ENCODE measurements around the gene RAD51B. TPM values are rescaled to one million over a fixed set of nuclear protein-coding genes. Genes with fewer than 3 reads are reported as not detected.

RAD51B gene
- total RNA-seq, 1 experiment from 2014 or later, result 20.0 TPM

DNA sequence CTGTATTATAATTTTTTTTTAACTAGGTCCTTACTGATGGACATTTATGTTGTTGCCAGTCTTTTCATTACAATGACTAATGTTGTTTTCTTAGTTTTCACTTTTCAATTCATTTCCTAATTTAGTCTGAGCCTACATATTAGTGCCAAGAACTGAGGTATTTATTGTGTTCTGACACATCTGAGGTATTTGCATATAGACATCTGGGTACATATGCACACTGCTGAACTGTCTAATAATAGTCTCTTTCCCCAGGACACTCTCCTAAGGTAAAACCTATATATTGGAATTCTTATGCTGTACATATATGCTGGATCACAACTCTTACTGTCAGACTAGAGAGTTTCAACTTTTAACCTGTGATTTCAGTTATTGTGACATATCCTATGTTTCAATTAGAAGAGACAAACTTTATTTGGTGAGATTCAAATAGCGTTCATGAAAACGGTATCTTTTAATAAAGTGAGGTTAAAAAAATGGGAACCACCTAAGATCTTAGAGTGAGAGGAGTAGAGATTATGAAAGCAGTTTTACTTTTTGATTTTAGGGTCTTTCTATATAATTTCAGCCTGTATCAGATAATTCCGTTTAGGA, 263.2 kb downstream of the RAD51B start:
- BruUV-seq (replicated peaks), result no TSS peak
- no peak for ATAC-seq
- Histone ChIP-seq H3K9me2 (ENCODE audit: insufficient read depth) (no peaks in the 10 kb centered on the region), H3K4me1 (ENCODE audit: control insufficient read depth in 1 of 2, insufficient read depth in 2 of 2, low read length in 2 of 2) (peaks cover 3 to 80% of the 10 kb centered on the region in 2 experiments), H3K4me2 (ENCODE audit: low read length) (no peak overlapping the region), H3K4me3 (replicated peaks in 1 of 2; ENCODE audit: low read depth in 1 of 2, low read length in 2 of 2) (no peak overlapping the region), H3K27ac (ENCODE audit: low read depth, low read length) (peak overlapping the region; percentile 74; the same call in 1 of the 2 replicates), H2AFZ (ENCODE audit: low read depth, low read length, poor library complexity, severe bottlenecking) (no peak overlapping the region), H3K27me3 (ENCODE audit: insufficient read depth, low read length) (no peaks in the 10 kb centered on the region), H3K9me3 (ENCODE audit: control insufficient read depth in 1 of 2, insufficient read depth in 1 of 2, low read depth in 1 of 2, low read length in 2 of 2) (no peaks in the 10 kb centered on the region), H4K20me1 (ENCODE audit: insufficient read depth) (no peaks in the 10 kb centered on the region), H3K36me3 (ENCODE audit: control insufficient read depth in 1 of 2, insufficient read depth in 2 of 2, low read length in 2 of 2) (no peaks in the 10 kb centered on the region), H3K9ac (ENCODE audit: low read length) (no peak overlapping the region), H3K79me2 (ENCODE audit: insufficient read depth, low read length) (no peaks in the 10 kb centered on the region)
- intact Hi-C loops (cut with micrococcal nuclease), result loop anchor here (5.0 to 10.0 kb wide), 2 partner anchors 165 to 732 kb away; no protein-coding TSS in a partner anchor
- ChIA-PET RAD21 (ENCODE audit: low non-redundant PET in 1 of 2, low total read pairs in 2 of 2, uncharacterized antibody in 2 of 2, unreplicated experiment in 2 of 2) (no interaction called here), POLR2A (no interaction called here), CTCF (no interaction called here)
- no peak for DNase-seq (ENCODE audit: low read depth, low spot score)
- no peak for TF ChIP-seq EGR1 (IDR thresholded peaks at IDR 0.05; ENCODE audit: low read depth)
- no peak for TF ChIP-seq EZH2 (IDR thresholded peaks at IDR 0.05)
- TF ChIP-seq TCF7L2 (IDR thresholded peaks at IDR 0.05; ENCODE audit: borderline replicate concordance, extremely low read depth, insufficient read depth, insufficient read length), result no peak
- no peak for TF ChIP-seq POLR2A (IDR thresholded peaks at IDR 0.05; ENCODE audit: borderline replicate concordance, extremely low read depth, insufficient read depth, insufficient read length)
- no peak for TF ChIP-seq SIN3A (IDR thresholded peaks at IDR 0.05; ENCODE audit: low read depth)
- TF ChIP-seq RAD21 (IDR thresholded peaks at IDR 0.05; ENCODE audit: low read depth), result no peak
- TF ChIP-seq YY1 (IDR thresholded peaks at IDR 0.05; ENCODE audit: extremely low read depth, insufficient replicate concordance, low read depth, low read length), result no peak
- TF ChIP-seq JUND (IDR thresholded peaks at IDR 0.05), result no peak
- TF ChIP-seq, protein P1, sequence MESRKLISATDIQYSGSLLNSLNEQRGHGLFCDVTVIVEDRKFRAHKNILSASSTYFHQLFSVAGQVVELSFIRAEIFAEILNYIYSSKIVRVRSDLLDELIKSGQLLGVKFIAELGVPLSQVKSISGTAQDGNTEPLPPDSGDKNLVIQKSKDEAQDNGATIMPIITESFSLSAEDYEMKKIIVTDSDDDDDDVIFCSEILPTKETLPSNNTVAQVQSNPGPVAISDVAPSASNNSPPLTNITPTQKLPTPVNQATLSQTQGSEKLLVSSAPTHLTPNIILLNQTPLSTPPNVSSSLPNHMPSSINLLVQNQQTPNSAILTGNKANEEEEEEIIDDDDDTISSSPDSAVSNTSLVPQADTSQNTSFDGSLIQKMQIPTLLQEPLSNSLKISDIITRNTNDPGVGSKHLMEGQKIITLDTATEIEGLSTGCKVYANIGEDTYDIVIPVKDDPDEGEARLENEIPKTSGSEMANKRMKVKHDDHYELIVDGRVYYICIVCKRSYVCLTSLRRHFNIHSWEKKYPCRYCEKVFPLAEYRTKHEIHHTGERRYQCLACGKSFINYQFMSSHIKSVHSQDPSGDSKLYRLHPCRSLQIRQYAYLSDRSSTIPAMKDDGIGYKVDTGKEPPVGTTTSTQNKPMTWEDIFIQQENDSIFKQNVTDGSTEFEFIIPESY (IDR thresholded peaks at IDR 0.05; ENCODE audit: extremely low read depth, insufficient replicate concordance, low read length), result no peak
- TF ChIP-seq, protein P2, sequence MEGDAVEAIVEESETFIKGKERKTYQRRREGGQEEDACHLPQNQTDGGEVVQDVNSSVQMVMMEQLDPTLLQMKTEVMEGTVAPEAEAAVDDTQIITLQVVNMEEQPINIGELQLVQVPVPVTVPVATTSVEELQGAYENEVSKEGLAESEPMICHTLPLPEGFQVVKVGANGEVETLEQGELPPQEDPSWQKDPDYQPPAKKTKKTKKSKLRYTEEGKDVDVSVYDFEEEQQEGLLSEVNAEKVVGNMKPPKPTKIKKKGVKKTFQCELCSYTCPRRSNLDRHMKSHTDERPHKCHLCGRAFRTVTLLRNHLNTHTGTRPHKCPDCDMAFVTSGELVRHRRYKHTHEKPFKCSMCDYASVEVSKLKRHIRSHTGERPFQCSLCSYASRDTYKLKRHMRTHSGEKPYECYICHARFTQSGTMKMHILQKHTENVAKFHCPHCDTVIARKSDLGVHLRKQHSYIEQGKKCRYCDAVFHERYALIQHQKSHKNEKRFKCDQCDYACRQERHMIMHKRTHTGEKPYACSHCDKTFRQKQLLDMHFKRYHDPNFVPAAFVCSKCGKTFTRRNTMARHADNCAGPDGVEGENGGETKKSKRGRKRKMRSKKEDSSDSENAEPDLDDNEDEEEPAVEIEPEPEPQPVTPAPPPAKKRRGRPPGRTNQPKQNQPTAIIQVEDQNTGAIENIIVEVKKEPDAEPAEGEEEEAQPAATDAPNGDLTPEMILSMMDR (IDR thresholded peaks at IDR 0.05 in 2 of 3, conservative IDR thresholded peaks at IDR 0.05 in 1 of 3; ENCODE audit: borderline replicate concordance in 1 of 3, insufficient read depth in 1 of 3, low read depth in 2 of 3, low read length in 2 of 3), result no peak
- no peak for TF ChIP-seq SP1 (IDR thresholded peaks at IDR 0.05; ENCODE audit: low read depth)

Measured in HCT116 (cell line).